K562 treated with DMSO at 1 percent for 48 hours (cell line): ENCODE measurements around the gene SSX4. TPM values are rescaled to one million over a fixed set of nuclear protein-coding genes. Genes with fewer than 3 reads are reported as not detected.

Experiments used
- total RNA-seq: library from RNA; unstranded; fragments of 300-600 nt; gene quantifications from 2 replicates; pipeline ENCODE4 v1.2.3, GENCODE V29; 2022; ENCODE audit warnings: low replicate concordance; ENCODE audit errors: extremely low read depth

The SSX4 gene
- not detected in 2 replicates for total RNA-seq

GRCh38 chrX:48383239-48383638 is at the start of gene SSX4:
TSS of gene SSX4 (plus strand) at chrX:48383539. CDS start at chrX:48384054, 515 bp downstream.

GRCh38 chrX:48356315-48357094 is 26.8 kb upstream of the SSX4 start, which contains the start of gene SSX3:
TSS of gene SSX3 (minus strand) at chrX:48356703. CDS start at chrX:48355249, 1,454 bp downstream.

GRCh38 chrX:48411860-48412259 is 28.5 kb downstream of the SSX4 start, which contains the start of gene SSX4B:
TSS of gene SSX4B (minus strand) at chrX:48411960. CDS start at chrX:48411372, 588 bp downstream.

Other genes starting within 250 kb of the SSX4 start
- gene SSX5, start 186.7 kb upstream of the SSX4 start, total RNA-seq = not detected in 2 replicates
- not detected in 2 replicates for gene SSX1, start 128.1 kb upstream of the SSX4 start, total RNA-seq
- not detected in 2 replicates for gene SSX3, start 26.8 kb upstream of the SSX4 start, total RNA-seq
- not detected in 2 replicates for gene SSX4B, start 28.4 kb downstream of the SSX4 start, total RNA-seq
- not detected in 2 replicates for gene SLC38A5, start 86.7 kb downstream of the SSX4 start, total RNA-seq
- gene FTSJ1, start 92.7 kb downstream of the SSX4 start, total RNA-seq = not detected in 2 replicates
- gene PORCN, start 125.5 kb downstream of the SSX4 start, total RNA-seq = not detected in 2 replicates
- not detected in 2 replicates for gene EBP, start 138.3 kb downstream of the SSX4 start, total RNA-seq
- not detected in 2 replicates for gene TBC1D25, start 156.2 kb downstream of the SSX4 start, total RNA-seq
- gene RBM3, start 190.9 kb downstream of the SSX4 start, total RNA-seq = not detected in 2 replicates
- not detected in 2 replicates for gene WDR13, start 214.0 kb downstream of the SSX4 start, total RNA-seq